Measurements from ENCODE around the gene TMEM126A.
"Not testable (repeated sequence)": the region's sequence is repeated elsewhere in the genome, so short reads cannot be mapped to it uniquely, and the experiment has no call there.

TMEM126A gene

DNA sequence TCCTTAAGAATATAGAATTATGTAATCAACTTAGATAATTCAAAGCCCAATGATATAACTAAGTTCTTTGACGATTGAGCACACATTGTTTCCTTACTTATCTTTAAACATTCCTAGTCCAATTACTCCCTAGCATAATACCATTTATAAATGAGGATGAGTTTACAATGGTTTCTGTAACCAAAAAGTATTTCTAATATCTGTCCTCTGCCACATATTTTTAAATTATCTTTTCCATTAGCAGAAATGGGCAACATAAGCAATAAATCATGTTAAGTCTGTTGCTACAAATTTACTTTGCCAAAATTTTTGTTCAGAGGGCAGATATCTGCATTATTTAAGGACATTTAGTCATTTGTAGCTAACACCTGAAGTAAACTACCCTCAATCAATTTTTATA is 10.4 kb downstream of the TMEM126A start:
- DNase-seq (ENCODE audit: low read depth in 3 of 3) = no peak

DNA sequence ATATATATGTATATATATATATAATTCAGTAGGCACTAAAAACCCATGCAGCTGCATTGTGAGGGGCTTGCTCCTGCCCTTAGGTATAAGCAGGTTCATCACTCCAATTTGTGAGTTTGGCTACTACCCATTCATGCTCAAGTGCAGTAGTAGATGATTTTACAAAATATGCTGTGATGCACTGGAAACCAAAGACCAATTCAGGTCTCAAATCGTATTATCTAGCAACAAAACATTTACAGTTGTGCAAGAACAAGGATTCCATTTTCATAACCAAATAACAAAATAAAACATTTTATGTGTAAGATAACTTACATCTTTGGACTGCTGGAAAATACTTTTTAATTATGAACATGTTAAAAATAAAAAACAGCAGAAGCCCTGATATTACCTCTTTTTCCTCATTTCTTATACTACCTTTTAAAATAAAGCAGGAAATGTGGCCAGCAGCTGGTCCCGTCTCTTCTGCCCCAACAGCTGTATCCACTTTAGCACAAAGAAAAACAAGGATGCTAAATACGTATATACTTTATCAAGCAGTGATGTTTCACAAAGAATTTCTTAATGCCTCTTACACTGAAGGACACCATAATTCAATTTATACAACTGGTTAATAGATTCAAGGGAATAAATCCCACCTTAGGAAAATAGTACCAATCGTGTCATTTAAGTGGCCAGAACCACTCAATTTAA is 14.4 kb downstream of the TMEM126A start:
- no peak for DNase-seq (ENCODE audit: low read depth in 3 of 3)

DNA sequence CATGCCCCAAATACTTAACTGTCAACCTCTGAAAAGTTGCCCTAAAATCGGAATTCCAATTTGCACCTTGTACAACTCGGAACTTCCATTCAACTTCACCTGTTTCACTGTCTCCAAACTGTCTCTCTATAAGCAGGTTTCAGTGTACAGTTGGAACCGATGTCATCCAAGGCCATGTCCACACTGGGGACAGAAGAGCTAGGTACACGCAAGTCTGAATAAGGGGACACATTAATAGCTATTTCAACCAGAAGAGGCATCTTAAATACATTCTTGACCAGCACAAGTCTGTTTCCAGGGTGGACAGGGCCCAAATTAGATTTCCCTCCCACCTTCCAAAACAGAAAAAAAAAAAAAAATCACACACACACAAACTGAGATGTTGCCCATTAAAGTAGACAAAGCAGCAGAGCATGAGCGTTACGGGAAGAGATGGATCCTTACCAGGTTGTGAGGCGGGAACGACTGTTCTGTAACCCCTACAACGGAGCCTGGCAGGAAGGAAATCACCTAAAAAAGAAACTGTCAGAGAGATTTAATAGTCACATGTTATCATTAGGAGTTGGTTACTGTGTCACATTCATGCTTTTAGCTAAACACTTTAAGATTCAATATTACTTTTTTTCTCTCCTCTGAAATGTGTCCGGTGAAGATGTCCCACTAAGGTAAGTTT is 15.4 kb downstream of the TMEM126A start:
- no peak for DNase-seq (ENCODE audit: low read depth in 3 of 3)

DNA sequence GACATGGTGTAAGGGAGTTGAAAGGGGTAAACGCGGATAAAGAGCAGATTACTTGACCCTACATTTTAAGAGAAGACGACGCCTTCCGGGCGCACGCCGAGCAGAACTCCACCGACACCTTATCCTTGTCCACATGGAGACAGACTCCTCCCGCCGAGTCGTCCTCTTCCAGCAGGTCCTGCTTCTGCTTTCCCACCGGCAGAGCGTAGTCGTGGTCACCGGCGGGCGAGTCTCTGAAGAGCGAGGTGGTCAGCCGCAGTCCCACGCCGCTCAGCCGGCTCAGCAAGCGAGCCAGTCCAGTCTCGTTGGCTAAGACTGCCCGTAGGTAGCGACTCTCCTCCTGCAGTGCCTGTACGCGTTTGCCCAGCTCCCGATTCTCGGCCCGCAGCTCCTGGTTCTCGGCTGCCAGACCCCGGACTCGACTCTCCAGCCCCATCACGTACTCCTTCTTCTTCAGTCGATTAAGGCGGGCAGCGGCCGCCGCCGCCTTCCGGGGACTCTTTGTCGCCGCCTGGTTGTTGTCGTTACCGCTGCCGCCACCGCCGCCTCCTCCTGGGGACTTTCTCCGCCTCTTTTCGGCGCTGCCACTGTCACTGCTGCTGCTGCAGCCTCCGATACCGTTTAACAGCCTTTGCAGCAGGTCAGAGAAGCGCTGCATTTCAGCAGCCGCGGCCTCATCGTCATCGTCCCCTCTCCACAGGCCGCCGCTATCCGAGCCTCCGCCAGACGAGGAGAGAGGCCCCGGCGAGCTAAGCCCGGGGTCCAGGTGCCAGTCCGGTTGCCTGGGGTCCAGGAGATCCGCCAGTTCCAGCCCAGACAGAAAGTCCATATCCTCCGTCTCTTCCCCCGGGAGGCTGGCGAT is 16.2 kb downstream of the TMEM126A start:
- peak; percentile 75 to 83 (median 77) for DNase-seq (ENCODE audit: low read depth in 3 of 3)

DNA sequence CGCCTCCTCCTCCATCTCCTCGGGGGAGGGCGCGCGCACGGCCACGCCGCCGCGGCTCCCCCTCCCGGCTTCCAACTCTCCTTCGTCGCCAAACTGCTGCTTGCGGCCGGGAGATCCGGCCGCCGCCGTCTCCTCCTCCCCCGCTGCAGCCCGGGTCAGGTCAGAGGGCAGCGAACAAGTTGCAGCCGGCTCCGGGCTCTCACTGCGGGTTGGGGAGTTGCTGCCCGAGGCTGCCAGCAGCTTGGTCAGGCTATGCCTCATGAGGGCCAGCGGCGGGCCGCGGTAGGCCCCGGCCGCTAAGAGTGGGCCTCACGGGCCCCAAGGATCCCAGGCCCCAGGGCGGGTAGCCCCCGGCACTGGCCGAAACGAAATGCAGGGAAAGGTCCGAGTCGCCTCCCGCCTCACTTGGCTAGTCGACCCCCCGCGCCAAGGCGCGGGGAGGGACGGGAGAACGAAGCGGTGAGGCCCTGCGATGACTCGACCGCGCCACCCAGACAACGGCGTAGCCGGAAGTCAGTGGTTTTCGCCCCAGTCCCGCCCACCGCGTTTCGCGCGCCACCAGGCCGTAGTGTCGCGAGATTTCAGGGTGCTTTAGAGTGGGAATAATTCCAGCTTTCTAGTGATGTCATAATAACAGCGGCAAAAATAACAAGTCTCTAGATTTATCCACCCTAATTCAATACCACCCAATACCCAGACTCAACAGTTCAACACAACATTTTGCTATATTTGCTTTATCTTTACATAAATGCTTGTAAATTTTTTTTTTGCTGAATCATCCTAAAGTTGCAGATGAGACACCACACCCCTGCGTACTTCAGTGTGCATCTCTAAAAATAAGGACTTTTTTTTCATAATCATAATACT is 17.1 kb downstream of the TMEM126A start, which contains the start of gene CREBZF:
Gene CREBZF, minus strand, starts transcription at position 515 of the 867 bp plus-strand sequence. Its CDS starts 254 bp downstream, at position 261.
- DNase-seq (ENCODE audit: low read depth in 3 of 3) = peak; percentile 90 to 95 (median 90)

DNA sequence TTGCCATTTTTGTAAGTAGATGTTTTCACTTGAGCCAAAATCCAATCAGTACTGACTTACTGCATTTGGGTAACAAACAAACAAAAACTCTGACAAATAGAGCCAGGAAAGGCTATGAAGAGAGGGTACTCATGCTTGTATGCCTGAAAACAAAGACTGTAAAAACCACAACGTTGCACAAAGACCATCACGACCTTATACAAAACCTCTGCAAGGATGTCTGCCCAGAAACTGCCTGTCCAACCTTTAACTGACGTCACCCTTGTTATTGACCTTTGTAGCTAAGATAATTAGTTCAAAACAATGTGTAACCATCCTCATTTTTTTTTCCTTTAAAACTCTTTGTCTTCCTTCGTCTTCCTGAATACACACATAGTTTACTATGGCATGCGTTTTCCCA is 18.0 kb downstream of the TMEM126A start:
- DNase-seq (ENCODE audit: low read depth in 3 of 3) = no peak

DNA sequence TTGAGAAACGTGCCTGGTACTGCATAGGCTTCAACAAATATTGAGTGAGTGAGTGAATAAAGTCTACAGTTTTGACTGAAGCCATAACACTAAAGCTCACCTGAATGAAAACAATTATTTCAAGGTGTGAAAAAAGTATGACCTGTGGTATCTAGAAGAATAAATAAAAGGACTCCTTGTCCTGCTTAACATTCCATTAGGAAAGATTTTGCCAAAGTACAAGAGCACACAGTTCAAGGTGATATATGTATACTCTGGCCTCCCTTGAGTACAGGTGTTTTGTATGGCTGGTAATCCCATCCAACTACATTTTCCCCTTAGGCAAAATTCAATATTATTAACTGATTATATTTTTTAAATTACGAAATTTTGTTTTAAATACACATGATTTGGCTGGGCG is 18.9 kb downstream of the TMEM126A start:
- no peak for DNase-seq (ENCODE audit: low read depth in 3 of 3)

DNA sequence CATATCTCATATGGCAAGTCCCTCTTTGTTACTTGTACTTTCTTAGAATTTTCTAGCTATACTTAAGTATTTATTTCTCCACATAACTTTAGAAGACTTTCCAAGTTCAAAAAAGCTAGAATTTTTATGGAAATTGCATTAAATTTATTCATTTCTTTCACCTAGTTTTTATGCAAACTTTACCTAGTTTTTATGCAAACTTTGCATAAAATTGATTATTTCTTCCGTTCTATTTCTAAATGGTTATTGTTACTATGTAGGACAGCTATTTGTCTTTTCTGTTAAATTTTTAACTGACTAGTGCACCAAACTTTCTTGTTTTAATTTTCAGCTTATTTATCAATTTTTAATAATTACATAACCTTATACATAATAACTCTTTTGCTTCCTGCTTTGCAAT is 20.4 kb downstream of the TMEM126A start:
- DNase-seq (ENCODE audit: low read depth in 3 of 3) = no peak

DNA sequence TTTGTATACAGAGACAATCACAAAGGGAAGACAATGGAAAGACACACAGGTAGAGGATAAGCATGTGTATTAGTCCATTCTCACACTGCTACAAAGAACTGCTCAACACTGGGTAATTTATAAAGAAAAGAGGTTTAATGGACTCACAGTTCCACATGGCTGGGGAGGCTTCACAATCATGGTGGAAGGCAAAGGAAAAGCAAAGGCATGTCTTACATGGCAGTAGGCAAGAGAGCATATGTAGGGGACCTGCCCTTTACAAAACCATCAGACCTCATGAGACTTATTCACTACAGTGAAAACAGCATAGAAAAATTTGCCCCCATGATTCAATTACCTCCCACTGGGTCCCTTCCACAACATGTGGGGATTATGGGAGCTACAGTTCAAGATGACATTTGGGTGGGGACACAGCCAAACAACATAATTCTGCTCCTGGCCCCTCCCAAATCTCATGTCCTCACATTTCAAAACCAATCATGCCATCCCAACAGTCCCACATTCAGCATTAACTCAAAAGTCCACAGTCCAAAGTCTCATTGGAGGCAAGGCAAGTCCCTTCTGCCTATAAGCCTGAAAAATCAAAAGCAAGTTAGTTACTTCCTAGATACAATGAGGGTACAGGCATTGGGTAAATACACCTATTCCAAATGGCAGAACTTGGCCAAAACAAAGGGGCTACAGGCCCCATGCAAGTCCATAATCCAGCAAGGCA is 23.3 kb downstream of the TMEM126A start:
- not testable (repeated sequence) for DNase-seq (ENCODE audit: low read depth in 3 of 3)

DNA sequence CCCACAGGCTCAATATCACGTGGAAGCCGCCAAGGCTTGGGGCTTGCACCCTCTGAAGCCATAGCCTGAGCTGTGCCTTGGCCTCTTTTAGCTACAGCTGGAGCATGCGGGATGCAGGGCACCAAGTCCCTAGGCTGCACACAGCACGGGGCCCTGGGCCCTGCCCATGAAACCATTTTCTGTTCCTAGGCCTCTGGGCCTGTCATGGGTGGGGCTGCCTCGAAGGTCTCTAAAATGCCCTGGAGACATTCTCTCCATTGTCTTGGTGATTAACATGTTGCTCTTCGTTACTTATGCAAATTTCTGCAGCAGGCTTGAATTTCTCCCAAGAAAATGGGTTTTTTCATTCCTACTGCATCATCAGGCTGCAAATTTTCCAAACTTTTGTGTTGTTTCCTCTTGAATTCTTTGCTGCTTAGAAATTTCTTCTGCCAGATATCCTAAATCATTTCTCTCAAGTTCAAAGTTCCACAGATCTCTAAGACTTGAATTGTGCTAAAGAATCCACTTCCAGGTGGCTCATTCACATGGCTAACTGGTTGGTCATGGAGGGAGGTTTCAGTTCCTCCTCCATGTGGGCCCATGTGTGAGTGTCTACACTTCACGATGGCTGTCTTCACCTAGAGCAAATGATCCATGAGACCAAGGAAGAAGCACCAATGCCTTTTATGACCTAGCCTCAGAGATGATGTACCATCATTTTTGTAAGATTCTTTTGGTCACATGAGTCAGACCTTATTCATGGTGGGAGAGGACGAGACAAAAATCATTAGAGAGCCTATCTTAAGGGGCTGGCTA is 24.5 kb downstream of the TMEM126A start:
- DNase-seq (ENCODE audit: low read depth in 3 of 3) = no peak

DNA sequence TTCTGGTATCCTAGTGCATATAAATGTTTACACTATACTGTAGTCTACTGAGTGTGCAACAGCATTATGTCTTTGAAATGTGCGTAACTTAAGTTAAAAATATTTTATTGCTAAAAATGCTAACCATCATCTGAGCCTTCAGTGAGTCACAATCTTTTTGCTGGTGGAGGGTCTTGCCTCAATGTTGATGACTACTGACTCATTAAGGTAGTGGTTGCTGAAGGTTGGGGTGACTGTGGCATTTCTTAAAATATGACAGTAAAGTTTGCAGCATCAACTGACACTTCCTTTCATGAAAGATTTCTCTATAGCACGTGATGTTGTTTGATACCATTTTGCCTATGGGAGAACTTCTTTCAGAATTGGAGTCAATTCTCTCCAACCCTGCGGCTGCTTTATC is 25.6 kb downstream of the TMEM126A start:
- DNase-seq (ENCODE audit: low read depth in 3 of 3) = no peak

DNA sequence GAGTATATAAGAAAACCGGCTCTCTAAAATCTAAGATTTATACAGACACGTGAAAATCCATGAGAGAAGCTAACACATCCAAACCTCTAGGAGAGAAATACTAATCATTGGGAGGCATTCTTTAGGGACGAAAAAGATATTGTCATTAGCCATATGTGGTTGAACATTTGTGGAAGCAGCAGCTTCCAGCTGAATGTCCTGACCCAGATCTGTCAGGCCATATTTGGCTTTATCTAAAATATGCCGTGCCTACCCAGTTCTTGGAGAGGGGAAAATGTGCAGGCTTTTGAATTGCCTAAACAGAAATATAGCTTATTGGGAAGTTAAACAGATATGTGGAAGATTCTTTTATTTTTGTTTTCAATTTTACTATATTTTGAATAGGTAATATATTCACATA is 31.8 kb downstream of the TMEM126A start:
- DNase-seq (ENCODE audit: low read depth in 3 of 3) = no peak

DNA sequence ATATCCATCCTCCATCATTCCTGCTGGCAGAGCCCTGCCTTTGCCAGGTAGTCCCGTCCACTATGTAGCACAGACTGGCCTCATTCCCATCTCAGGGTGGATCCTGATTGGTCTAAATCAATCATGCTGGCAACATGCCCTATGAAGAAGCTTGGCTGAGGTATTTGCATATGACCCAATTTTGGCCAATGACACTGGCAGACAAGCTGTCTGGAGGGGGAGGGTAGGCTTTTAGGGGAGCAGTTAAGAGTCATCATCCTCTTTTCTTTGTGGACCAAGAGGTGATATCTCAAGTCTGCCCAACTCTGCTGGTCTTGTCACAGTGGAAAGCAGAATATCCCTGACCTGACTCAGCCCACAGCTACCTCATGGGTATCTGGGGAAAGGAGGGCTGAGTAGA is 33.1 kb downstream of the TMEM126A start:
- DNase-seq (ENCODE audit: low read depth in 3 of 3) = no peak

DNA sequence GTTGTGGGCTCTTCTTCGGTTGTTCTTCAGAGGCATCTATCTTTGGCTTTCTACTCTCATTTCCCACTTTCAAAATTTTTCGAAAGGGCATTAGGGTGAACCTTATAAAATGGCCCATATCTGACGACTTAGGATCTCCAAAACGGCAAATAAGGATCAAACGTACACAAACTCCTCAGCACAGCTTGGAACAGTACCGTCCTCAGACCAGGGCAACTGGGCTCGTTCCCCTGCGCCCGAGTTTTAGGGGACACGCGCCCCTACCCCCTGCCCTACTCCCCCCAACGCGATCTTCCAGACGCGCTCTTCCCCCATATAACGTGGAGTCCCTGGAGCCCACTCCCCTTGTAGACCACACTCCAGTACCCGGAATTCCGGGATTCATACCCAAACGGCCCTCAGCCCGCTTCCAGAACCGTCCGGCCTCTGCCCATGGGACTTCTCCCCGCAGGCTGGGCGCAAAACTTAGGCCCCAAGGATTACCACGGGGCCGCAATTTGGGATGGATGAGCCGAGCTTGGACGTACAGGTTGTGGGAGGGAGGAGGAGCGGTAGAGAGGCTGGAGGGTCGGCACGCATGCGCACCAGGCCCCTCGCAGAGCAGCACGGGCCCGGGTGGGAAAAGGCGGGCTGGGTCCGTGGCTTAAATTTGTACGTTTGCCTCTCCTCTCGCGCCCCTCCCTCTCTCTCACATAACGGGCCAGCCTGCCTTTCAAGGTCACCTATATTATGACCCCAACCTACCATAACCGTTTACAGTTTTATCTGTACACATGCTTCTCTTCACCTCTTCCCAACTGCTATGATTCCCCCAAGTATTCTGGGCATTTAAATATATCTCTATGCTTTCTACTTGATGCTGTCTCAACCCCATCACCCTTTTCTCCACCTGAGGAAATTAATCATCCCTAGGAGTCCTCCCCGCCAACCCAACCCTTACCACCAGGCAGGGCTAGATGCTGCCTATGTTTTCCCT is 34.9 kb downstream of the TMEM126A start:
- DNase-seq (ENCODE audit: low read depth in 3 of 3) = peak; percentile 45 to 70 (median 47)

DNA sequence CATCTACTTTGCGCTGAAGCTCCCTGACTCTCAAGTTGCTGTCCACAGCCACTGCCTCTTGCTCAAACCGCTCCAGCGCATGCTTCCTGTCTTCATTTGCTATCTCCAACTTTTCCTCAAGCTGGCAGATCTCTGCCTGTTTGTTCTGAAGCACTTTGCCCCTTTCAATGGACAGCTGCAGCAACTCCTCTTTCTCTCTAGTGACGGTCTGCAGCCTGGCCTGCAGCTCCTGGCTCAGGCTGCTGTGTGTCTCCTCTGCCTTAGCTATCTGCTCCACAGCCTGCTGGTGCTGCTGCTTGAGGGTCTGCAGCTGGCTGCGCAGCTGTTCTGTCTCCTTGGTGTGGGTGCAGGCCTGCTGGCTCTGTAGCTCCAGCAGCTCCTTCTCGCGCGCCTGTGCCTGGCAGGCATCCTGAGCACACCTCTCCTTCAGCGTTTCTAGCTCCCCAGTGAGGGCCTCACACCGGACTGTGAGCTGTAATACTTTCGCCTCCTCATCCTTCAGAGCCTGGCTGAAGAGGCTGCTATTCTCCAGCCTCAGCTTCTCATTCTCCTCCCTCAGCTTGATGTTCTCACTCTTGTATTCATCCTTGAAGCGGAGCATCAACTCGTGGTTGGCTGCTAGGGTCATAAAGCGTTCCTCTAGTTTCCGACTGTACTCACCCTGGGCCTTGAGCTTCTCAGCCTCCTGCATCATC is 37.5 kb downstream of the TMEM126A start:
- DNase-seq (ENCODE audit: low read depth in 3 of 3) = no peak

DNA sequence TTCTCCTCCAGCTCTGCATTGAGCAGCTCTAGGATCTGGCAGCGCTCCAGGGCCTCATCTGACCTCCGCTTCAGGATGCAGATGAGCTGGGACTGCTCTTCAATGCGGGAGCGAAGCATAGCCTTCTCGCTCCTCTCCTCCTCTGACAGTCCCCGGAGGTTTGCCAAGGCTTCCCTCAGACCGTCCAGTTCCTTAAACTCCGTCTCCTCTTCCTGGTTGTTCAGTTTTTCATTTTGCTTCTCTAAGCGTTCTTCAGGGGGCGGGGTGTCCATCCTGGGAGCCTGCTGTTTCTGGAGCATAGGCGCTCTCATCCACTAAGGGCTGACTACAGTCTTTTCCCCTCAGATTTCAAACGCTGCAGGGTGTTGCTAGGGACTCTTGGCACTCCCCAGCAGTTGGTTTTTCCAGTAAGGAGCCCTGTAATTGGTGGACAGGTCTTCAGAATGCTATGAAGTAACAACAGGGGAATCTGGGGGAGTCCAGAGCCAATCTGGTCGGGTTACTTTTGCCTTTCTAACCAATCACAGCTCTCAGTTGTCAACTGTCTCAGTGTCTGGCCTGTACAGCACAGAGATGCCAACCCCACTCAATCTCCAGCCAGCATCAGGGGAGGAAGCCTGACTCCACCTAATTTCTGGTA is 38.2 kb downstream of the TMEM126A start, which contains the start of gene CCDC89:
Gene CCDC89, minus strand, starts transcription at position 376 of the 640 bp plus-strand sequence. Its CDS starts 65 bp downstream, at position 311.
- DNase-seq (ENCODE audit: low read depth in 3 of 3) = no peak

DNA sequence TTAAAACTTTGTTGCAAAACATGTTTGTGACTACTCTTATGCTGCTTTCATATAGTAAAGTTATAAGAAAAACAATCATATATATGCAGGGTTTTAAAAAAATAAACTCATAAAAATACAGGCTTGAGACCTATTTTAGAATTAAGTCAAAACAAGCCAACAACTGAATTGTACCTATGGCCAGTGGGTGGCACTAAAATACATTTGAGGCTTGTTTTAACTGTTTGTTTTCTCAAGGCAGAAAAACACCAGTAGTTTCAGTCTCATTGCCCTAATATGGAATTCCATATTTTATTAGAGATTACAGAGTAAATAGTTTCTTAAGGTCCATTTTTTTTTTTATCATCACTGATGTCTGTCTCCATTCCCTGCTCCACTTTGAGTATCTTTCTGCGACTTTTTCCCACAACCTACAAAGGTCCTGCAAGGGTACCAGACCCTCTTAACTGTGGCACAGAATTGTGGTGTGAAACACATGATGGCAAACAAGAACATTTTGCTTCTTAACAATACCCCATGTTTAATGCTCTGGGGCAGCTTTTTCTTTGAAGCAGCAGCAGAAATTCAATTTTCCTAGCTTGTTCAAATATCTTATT is 46.7 kb downstream of the TMEM126A start:
- DNase-seq (ENCODE audit: low read depth in 3 of 3) = no peak

All from stimulated activated CD4-positive, alpha-beta T cell treated with anti-CD3 and anti-CD28 coated beads, TNF-alpha, amount 100 ng/mL, for 24 hours (primary cell).